Natural killer cell (primary cell): ENCODE results near the gene COL27A1. TPM values are rescaled to one million over a fixed set of nuclear protein-coding genes. Genes with fewer than 3 reads are reported as not detected.

Experiments used
- ATAC-seq, 3 donors: fragments of 150-1000 bp in 2 of 3; fragments of 200-7000 bp in 1 of 3; cut with Tn5 transposase; 1 replicate in 1 of 3; 2 replicates in 2 of 3; pipeline ENCODE4 v1.10.0; 2021; ENCODE audit warnings: mild to moderate bottlenecking in 2 of 3, moderate library complexity in 2 of 3
- DNase-seq, 2 donors: peaks; one replicate each; pipeline versions ENCODE4 v3.0.0 to v3.0.0-alpha.2; 2013 to 2021; ENCODE audit warnings: mixed read lengths in 1 of 2
- H3K27ac ChIP-seq: one replicate; pipeline ENCODE4 v1.5.1; 2013; ENCODE audit warnings: mild to moderate bottlenecking, low read length
- H3K27me3 ChIP-seq: one replicate; pipeline ENCODE4 v1.6.1; 2013; ENCODE audit warnings: low read length; ENCODE audit not compliant: control insufficient read depth, insufficient read depth
- H3K36me3 ChIP-seq: one replicate; pipeline ENCODE4 v1.6.1; 2013; ENCODE audit warnings: low read length; ENCODE audit not compliant: control insufficient read depth, insufficient read depth
- H3K4me1 ChIP-seq: one replicate; pipeline ENCODE4 v1.6.1; 2013; ENCODE audit warnings: low read length; ENCODE audit not compliant: control insufficient read depth, insufficient read depth
- H3K4me3 ChIP-seq: one replicate; pipeline ENCODE4 v1.5.1; 2013; ENCODE audit warnings: low read length
- H3K9me3 ChIP-seq: one replicate; pipeline ENCODE4 v1.6.1; 2013; ENCODE audit warnings: low read length; ENCODE audit not compliant: control insufficient read depth, insufficient read depth
- H3K27ac Mint-ChIP-seq, 2 donors: one replicate each; pipeline ENCODE4 v1.8.0; 2022; ENCODE audit warnings: mild to moderate bottlenecking in 2 of 2, mixed read lengths in 2 of 2, moderate library complexity in 1 of 2
- H3K27me3 Mint-ChIP-seq, 2 donors: one replicate each; pipeline ENCODE4 v1.8.0; 2022; ENCODE audit warnings: low read depth in 2 of 2, mixed read lengths in 2 of 2
- H3K36me3 Mint-ChIP-seq: one replicate; pipeline ENCODE4 v1.8.0; 2022; ENCODE audit warnings: mixed read lengths
- H3K4me1 Mint-ChIP-seq, 2 donors: one replicate each; pipeline ENCODE4 v1.8.0; 2022; ENCODE audit warnings: mixed read lengths in 2 of 2
- H3K4me3 Mint-ChIP-seq: one replicate; pipeline ENCODE4 v1.8.0; 2022; ENCODE audit warnings: mild to moderate bottlenecking, moderate library complexity, mixed read lengths
- H3K9me3 Mint-ChIP-seq, 2 donors: one replicate each; pipeline ENCODE4 v1.8.0; 2022; ENCODE audit warnings: mixed read lengths in 2 of 2
- WGBS: methylation state at CpG from one replicate; pipeline ENCODE4 v1.1.7; 2013; ENCODE audit warnings: missing lambda C conversion rate; ENCODE audit not compliant: insufficient coverage; 5-methylcytosine and 5-hydroxymethylcytosine counted together
- intact Hi-C: fragments of 100-400 bp; cut with micrococcal nuclease; formaldehyde crosslinking; loops from one replicate; pipeline ENCODE4 v1.14.2; 2022
- total RNA-seq, 4 donors: library from RNA; stranded (reverse); fragments of 120-200 nt in 1 of 4; gene quantifications; one replicate each; pipeline versions ENCODE4 v1.2.3 to v1.2.4, GENCODE V29; 2013 to 2022
- TF ChIP-seq, protein P1 (sequence below): fragments of 200-600 bp; IDR thresholded peaks from one replicate; pipeline ENCODE4 v1.8.0; 2022; ENCODE audit warnings: antibody characterized with exemption

Gene COL27A1
- total RNA-seq, 3 donors from 2014 or later (not counting 1 experiment from before 2014, with no cell fraction given): not detected

DNA sequence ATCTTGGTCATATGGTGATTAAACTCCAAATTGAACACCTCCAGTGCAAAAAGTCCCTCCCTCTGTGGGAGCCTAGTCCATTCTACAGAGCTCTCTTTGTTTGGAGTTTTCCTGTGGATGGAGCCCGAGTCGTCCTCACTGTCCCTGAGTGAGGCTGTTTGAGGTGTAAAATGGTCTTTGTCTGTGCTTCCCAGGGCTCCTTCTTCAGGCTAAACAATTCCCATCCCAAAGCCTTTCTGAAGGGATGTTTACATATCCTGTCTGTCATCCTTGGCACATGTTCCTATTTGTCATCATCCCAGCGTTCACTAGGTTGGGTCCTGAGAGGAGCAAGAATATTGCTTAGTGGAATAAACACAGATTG, 68.9 kb downstream of the COL27A1 start:
- H3K4me3 Mint-ChIP-seq: no peak overlapping the region
- ATAC-seq (no peak), DNase-seq (no peak)
- peaks cover 0 to 2% of the 10 kb centered on the region in 2 donors for H3K27me3 Mint-ChIP-seq
- no peaks in the 10 kb centered on the region for H3K9me3 ChIP-seq
- TF ChIP-seq, protein P1, sequence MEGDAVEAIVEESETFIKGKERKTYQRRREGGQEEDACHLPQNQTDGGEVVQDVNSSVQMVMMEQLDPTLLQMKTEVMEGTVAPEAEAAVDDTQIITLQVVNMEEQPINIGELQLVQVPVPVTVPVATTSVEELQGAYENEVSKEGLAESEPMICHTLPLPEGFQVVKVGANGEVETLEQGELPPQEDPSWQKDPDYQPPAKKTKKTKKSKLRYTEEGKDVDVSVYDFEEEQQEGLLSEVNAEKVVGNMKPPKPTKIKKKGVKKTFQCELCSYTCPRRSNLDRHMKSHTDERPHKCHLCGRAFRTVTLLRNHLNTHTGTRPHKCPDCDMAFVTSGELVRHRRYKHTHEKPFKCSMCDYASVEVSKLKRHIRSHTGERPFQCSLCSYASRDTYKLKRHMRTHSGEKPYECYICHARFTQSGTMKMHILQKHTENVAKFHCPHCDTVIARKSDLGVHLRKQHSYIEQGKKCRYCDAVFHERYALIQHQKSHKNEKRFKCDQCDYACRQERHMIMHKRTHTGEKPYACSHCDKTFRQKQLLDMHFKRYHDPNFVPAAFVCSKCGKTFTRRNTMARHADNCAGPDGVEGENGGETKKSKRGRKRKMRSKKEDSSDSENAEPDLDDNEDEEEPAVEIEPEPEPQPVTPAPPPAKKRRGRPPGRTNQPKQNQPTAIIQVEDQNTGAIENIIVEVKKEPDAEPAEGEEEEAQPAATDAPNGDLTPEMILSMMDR: no peak
- H3K27ac ChIP-seq: no peak overlapping the region
- 59% methylated on average over 3 of the region's 3 CpGs for WGBS
- H3K27ac Mint-ChIP-seq: no peak overlapping the region
- no peaks in the 10 kb centered on the region for H3K36me3 Mint-ChIP-seq
- intact Hi-C loops: no loop called here
- H3K9me3 Mint-ChIP-seq: no peaks in the 10 kb centered on the region
- no peaks in the 10 kb centered on the region for H3K36me3 ChIP-seq
- H3K4me3 ChIP-seq: no peak overlapping the region
- H3K27me3 ChIP-seq: no peaks in the 10 kb centered on the region
- no peaks in the 10 kb centered on the region for H3K4me1 Mint-ChIP-seq
- H3K4me1 ChIP-seq: no peaks in the 10 kb centered on the region

DNA sequence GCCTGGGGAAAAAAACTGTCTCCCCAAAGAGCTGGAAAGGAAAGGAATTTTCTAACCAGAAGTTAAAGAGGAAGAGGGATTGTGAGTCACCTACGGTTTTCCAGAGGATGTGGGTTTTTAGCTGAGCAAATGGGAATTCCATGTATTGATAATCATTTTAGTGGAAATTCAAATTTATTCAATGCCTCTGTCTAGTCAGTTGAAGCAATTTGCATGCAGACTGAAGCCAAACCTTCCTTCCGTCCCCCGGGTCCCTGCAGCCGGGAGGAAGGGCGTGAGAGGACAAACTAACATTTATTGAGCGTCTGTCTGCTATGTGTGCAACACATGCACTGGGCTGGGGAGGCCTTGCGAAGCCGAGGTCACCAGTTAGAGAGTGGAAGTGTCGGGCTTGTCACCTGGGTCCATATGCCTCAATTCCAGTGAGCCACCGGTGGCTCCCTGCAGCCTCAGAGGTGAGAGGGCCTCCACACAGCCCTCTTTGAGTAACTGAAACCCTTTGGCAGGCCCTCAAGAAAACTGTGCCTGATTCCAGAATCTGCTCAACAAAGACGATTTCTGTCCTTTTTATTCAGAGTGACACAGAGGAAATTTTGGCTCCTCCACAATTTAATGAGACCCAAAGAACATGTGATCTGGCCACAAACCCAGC, 70.3 kb downstream of the COL27A1 start:
- Mint-ChIP-seq H3K27ac (no peak overlapping the region), H3K4me1 (no peaks in the 10 kb centered on the region), H3K36me3 (no peaks in the 10 kb centered on the region), H3K27me3 (peaks cover 0 to 2% of the 10 kb centered on the region in 2 donors), H3K9me3 (no peaks in the 10 kb centered on the region), H3K4me3 (no peak overlapping the region)
- Histone ChIP-seq H3K4me3 (no peak overlapping the region), H3K27ac (no peak overlapping the region), H3K27me3 (no peaks in the 10 kb centered on the region), H3K9me3 (no peaks in the 10 kb centered on the region), H3K4me1 (no peaks in the 10 kb centered on the region), H3K36me3 (no peaks in the 10 kb centered on the region)
- WGBS: 85% methylated on average over 11 of the region's 11 CpGs
- TF ChIP-seq, protein P1: no peak
- DNase-seq: no peak
- intact Hi-C loops: no loop called here
- ATAC-seq: no peak

DNA sequence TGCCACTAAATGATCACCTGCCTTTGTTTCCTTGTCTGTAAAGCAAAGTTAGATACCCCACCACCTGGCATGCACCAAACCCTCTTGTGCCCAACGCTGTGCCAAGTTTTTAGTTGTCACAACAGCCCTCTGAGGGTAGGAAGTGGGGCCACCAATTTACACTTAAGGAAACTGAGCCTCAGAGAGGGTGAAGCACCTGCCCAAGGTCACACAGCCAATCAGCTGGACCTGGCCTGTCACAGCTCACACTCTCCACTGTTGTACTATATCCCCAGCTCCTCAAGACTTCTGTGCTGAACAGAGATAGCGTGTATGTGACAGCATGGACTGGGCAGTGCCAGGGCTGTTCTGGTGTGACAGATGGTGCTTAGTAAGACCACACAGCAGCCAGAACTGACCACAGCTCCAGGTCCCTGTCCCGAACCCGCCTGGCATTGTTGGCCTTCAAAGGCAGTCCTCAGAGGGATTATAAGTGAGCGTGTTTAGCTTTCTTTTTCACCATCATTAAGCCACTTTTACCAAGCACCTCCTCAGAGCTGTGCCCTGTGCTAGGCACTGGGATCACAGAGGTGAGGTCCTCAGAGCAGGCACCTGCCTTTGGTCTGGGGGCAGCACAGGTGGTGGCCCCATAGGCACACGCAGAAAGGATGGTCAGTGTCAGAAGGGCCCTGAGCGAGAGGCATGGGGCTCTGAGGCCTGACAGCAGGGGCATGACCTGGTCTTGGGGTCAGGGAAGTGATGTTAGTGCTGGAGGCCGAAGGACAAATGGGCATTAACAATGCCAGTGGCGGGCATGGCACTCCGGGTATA, 71.1 kb downstream of the COL27A1 start:
- DNase-seq: no peak

More for the DNA sequence above, 71.1 kb downstream of the COL27A1 start:
- TF ChIP-seq, protein P1: no peak
- Mint-ChIP-seq H3K4me3 (no peak overlapping the region), H3K9me3 (no peaks in the 10 kb centered on the region), H3K27ac (no peak overlapping the region), H3K27me3 (peaks cover 0 to 2% of the 10 kb centered on the region in 2 donors), H3K36me3 (no peaks in the 10 kb centered on the region), H3K4me1 (no peaks in the 10 kb centered on the region)
- no peaks in the 10 kb centered on the region for H3K27me3 ChIP-seq
- no peak for ATAC-seq
- H3K4me3 ChIP-seq: no peak overlapping the region
- H3K27ac ChIP-seq: no peak overlapping the region
- H3K36me3 ChIP-seq: no peaks in the 10 kb centered on the region
- intact Hi-C loops: no loop called here
- WGBS: 92% methylated on average over 10 of the region's 10 CpGs
- no peaks in the 10 kb centered on the region for H3K9me3 ChIP-seq
- no peaks in the 10 kb centered on the region for H3K4me1 ChIP-seq
